HG03139 (cell line): ENCODE data around the gene ADAMTS20.
"Not testable (repeated sequence)": the region's sequence is repeated elsewhere in the genome, so short reads cannot be mapped to it uniquely, and the experiment has no call there.

Experiments
- ATAC-seq: cut with Tn5 transposase; IDR thresholded peaks from one replicate; pipeline ENCODE4 v1.9.1; 2021; ENCODE audit not compliant: unreplicated experiment

The ADAMTS20 gene

GRCh38 chr12:43362910-43363694 is 188.9 kb downstream of the ADAMTS20 start:
- ATAC-seq: no peak

- ATAC-seq: no peak
These were observed 190.8 kb downstream of the ADAMTS20 start for GRCh38 chr12:43361031-43361710.

GRCh38 chr12:43360001-43360400 is 192.0 kb downstream of the ADAMTS20 start:
- not testable (repeated sequence) for ATAC-seq

- no peak for ATAC-seq
These were observed 194.9 kb downstream of the ADAMTS20 start for GRCh38 chr12:43357141-43357540.

- ATAC-seq: no peak
These were observed 200.0 kb downstream of the ADAMTS20 start for GRCh38 chr12:43352001-43352400.

GRCh38 chr12:43349863-43350262 is 202.1 kb downstream of the ADAMTS20 start:
- ATAC-seq: no peak

GRCh38 chr12:43348221-43348620 is 203.8 kb downstream of the ADAMTS20 start:
- ATAC-seq: no peak

GRCh38 chr12:43347026-43347425 is 205.0 kb downstream of the ADAMTS20 start:
- no peak for ATAC-seq

GRCh38 chr12:43345023-43345422 is 207.0 kb downstream of the ADAMTS20 start:
- no peak for ATAC-seq

GRCh38 chr12:43341785-43342313 is 210.2 kb downstream of the ADAMTS20 start:
- not testable (repeated sequence) for ATAC-seq

GRCh38 chr12:43338848-43339526 is 213.0 kb downstream of the ADAMTS20 start:
- peak; percentile 50 for ATAC-seq

GRCh38 chr12:43337571-43338444 is 214.2 kb downstream of the ADAMTS20 start:
- peak; percentile 58 for ATAC-seq

GRCh38 chr12:43336962-43337555 is 214.9 kb downstream of the ADAMTS20 start:
- ATAC-seq: no peak

GRCh38 chr12:43333644-43334043 is 218.4 kb downstream of the ADAMTS20 start:
- ATAC-seq: no peak

- no peak for ATAC-seq
These were observed 218.9 kb downstream of the ADAMTS20 start for GRCh38 chr12:43332977-43333640.

GRCh38 chr12:43331935-43332334 is 220.1 kb downstream of the ADAMTS20 start:
- ATAC-seq: no peak

GRCh38 chr12:43329375-43329774 is 222.6 kb downstream of the ADAMTS20 start:
- ATAC-seq: no peak

- peak; percentile 79 for ATAC-seq
These were observed 226.2 kb downstream of the ADAMTS20 start for GRCh38 chr12:43325786-43326185.

- no peak for ATAC-seq
These were observed 231.7 kb downstream of the ADAMTS20 start for GRCh38 chr12:43320281-43320680.

GRCh38 chr12:43318021-43318420 is 234.0 kb downstream of the ADAMTS20 start:
- no peak for ATAC-seq
